Hepatocyte (in vitro differentiated cells): ENCODE results near the gene RRH.

Experiments
- CTCF ChIP-seq: fragments of 200-600 bp; sonication (generic); IDR thresholded peaks from 2 replicates; pipeline ENCODE4 v1.5.1; 2016; ENCODE audit warnings: antibody characterized with exemption, mild to moderate bottlenecking; ENCODE audit not compliant: poor library complexity
- EZH2phosphoT487 ChIP-seq: fragments of 200-600 bp; sonication (generic); IDR thresholded peaks from one replicate; pipeline ENCODE4 v1.6.1; 2018; ENCODE audit warnings: antibody characterized with exemption, mild to moderate bottlenecking, low read depth, moderate library complexity; ENCODE audit not compliant: unreplicated experiment, severe bottlenecking

GRCh38 chr4:109795059-109795458 lies 32.7 kb upstream of the RRH start:
- TF ChIP-seq CTCF (no peak), EZH2phosphoT487 (no peak)
